Activated CD4-positive, CD25-positive, alpha-beta regulatory T cell (primary cell): ENCODE results near the gene AR.

Experiments used
- DNase-seq, 4 experiments: peaks; one replicate each; lab custom pipeline; 2025; lab: John Stamatoyannopoulos, UW

Gene AR

GRCh38 chrX:67724359-67725110, 180.7 kb downstream of the AR start:
- no peak for DNase-seq

GRCh38 chrX:67725471-67725870, 181.7 kb downstream of the AR start:
- DNase-seq = no peak

DNA sequence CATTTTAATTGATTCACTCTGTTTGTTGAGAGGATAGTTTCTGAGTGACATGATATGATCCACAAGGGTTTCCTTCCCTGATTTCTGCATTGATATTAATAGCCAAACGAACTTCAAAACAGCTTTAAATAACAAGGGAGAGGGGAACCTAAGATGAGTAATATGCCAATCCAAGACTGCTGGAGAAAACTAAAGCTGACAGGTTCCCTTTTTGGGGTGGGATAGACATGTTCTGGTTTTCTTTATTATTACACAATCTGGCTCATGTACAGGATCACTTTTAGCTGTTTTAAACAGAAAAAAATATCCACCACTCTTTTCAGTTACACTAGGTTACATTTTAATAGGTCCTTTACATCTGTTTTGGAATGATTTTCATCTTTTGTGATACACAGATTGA, 182.2 kb downstream of the AR start:
- DNase-seq = no peak

DNA sequence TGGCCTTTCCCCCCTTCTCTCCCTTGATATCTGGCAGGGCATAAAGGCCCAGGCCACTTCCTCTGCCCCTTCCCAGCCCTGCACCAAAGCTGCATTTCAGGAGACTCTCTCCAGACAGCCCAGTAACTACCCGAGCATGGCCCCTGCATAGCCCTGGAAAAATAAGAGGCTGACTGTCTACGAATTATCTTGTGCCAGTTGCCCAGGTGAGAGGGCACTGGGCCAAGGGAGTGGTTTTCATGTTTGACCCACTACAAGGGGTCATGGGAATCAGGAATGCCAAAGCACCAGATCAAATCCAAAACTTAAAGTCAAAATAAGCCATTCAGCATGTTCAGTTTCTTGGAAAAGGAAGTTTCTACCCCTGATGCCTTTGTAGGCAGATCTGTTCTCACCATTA, 183.8 kb downstream of the AR start:
- no peak for DNase-seq

- DNase-seq = no peak
Observed at GRCh38 chrX:67730296-67730695, 186.5 kb downstream of the AR start.

DNA sequence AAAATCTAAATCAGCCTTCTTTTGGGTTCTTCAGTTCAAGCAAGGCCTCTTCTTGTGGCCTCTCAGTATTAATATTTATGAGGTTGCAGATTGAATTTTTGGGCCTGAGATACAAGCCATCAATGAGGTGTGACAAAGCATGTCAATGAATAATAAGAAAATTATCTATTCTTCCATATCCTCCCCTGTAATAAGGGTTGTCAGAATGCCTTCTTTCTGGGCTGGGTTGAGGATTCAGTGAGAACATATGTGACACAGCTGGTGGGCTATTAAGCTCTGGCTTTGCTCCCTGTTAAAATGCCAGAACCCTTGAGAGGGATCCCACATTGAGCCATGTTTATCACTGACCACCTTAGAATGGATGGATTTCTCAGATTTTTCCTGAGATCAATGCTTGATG, 187.2 kb downstream of the AR start:
- no peak for DNase-seq

- no peak for DNase-seq
Observed at GRCh38 chrX:67732864-67733263, 189.0 kb downstream of the AR start.

DNA sequence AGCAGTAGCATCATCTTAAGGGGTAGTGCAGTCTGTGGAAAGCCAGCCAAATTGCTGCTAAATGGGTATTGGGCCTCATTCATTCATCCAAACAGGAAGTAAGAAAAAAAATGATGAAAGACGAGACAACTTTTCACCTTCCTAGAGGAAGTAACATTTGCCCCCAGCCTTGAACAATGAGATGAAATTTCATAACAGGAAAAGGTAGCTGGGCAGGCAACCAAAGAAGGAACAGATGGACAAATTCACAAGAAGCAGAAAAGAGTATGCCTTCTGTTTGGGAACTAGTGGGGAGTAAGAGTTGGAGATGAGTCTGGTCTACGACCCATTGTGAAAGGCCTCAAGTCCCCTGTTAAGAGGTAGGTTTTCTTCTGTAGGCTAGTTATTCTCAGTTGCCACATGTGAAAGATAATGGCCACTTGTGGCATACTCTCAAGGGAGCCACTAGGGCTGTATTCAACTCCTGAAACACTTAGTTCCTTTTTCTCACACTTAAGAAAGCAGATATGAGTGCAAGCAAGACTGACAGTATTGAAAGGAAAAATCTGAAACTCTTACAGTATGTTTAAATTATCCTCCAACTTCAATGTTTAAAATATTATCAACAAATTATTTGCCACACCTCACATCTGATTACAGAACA, 190.4 kb downstream of the AR start:
- no peak for DNase-seq

DNA sequence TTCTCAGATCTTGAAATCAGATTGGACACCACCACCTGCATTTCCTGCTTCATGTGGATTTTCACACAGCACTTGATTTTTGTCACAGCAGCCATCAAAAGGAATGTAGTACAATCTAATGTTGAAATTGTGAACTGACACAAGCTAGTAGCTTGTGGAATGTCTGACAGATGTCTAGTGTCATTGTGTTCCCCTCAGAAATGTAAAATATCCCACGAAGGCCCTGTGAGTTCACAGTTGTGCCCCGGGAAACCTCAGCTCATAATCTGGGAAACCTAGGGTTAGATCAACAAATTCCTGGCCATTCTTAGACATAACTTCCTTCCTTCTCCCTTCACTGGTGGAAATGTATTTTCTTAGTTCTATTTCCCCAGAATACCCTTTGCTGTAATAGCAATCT, 205.7 kb downstream of the AR start:
- DNase-seq = no peak

- DNase-seq = no peak
Observed at GRCh38 chrX:67750694-67751093, 206.9 kb downstream of the AR start.

DNA sequence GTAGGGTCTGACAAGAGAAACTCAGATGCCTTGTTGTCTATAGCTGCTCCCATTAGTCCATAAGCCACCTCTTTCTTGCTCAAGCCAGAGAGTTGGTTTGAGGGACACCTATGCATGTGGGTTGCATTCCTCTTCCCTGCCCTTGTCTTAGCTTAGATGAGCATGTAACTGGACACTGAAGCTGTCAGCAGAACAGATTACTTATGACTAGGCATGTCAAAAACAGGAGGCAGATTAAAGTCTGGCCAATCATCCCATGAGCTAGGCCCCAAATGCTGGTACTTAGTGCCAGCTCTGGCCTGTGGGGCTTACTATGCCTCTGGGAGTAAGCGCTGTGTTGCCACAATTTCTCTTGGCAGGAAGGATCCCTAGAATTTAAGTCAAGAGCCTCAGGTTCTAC, 215.2 kb downstream of the AR start:
- no peak for DNase-seq

DNA sequence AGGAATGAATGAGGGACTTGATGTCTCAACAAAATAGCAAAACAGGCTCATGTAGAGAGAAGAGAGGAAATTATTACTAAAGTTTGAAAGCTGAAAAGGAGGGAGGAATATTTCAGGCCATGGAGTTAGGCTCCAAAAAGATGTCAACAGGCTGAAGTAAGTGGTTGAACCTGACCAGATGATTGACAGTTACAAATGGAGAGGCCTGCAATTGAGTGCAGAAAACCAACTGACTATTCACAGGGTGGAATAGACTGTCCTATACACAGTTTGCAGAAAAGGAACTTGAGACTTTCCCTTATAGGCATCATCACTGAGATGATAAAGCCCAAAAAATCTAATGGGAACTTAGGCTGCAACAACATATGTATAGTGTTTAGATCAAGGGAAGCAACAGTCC, 233.3 kb downstream of the AR start:
- no peak for DNase-seq

- DNase-seq = no peak
Observed at GRCh38 chrX:67779099-67779498, 235.3 kb downstream of the AR start.
